GM21717 (cell line): ENCODE measurements around the gene MECP2.
"Not testable (repeated sequence)": the region's sequence is repeated elsewhere in the genome, so short reads cannot be mapped to it uniquely, and the experiment has no call there.

Source experiments
- ATAC-seq: cut with Tn5 transposase; IDR thresholded peaks from one replicate; pipeline ENCODE4 v1.9.1; 2021; ENCODE audit warnings: mild to moderate bottlenecking, moderate library complexity; ENCODE audit not compliant: unreplicated experiment

MECP2 gene

GRCh38 chrX:154000051-154000450 is 97.5 kb downstream of the MECP2 start:
- no peak for ATAC-seq

GRCh38 chrX:153999359-154000037 is 98.0 kb downstream of the MECP2 start:
- ATAC-seq: no peak

- ATAC-seq: no peak
Measured at GRCh38 chrX:153995504-153995903, 102.0 kb downstream of the MECP2 start.

- ATAC-seq: not testable (repeated sequence)
Measured at GRCh38 chrX:153994398-153994797, 103.1 kb downstream of the MECP2 start.

- no peak for ATAC-seq
Measured at GRCh38 chrX:153993978-153994377, 103.5 kb downstream of the MECP2 start.

- no peak for ATAC-seq
Measured at GRCh38 chrX:153993079-153993478, 104.4 kb downstream of the MECP2 start.

GRCh38 chrX:153992180-153992579 is 105.3 kb downstream of the MECP2 start:
- no peak for ATAC-seq

GRCh38 chrX:153991013-153991580 is 106.4 kb downstream of the MECP2 start:
- ATAC-seq: no peak

- no peak for ATAC-seq
Measured at GRCh38 chrX:153989973-153990655, 107.4 kb downstream of the MECP2 start.

- no peak for ATAC-seq
Measured at GRCh38 chrX:153988493-153988892, 109.0 kb downstream of the MECP2 start.

- ATAC-seq: no peak
Measured at GRCh38 chrX:153984351-153985178, 113.0 kb downstream of the MECP2 start.

GRCh38 chrX:153983321-153983801 is 114.2 kb downstream of the MECP2 start:
- no peak for ATAC-seq

- ATAC-seq: no peak
Measured at GRCh38 chrX:153981771-153982533, 115.6 kb downstream of the MECP2 start.

- ATAC-seq: no peak
Measured at GRCh38 chrX:153981231-153981630, 116.3 kb downstream of the MECP2 start.

- peak; percentile 52 for ATAC-seq
Measured at GRCh38 chrX:153980394-153980793, 117.1 kb downstream of the MECP2 start.

GRCh38 chrX:153974726-153975286 is 122.7 kb downstream of the MECP2 start:
- no peak for ATAC-seq

- no peak for ATAC-seq
Measured at GRCh38 chrX:153974003-153974725, 123.4 kb downstream of the MECP2 start.

GRCh38 chrX:153973127-153974002 is 124.2 kb downstream of the MECP2 start:
- no peak for ATAC-seq
